NCI-H1092 (cell line): ENCODE measurements around the gene ADAMTSL2.
A peak's percentile ranks its signal among the peaks of the same experiment; 100 is the strongest.

Source experiments
- DNase-seq: peaks from one replicate; lab custom pipeline; 2025; lab: John Stamatoyannopoulos, UW

The ADAMTSL2 gene

DNA sequence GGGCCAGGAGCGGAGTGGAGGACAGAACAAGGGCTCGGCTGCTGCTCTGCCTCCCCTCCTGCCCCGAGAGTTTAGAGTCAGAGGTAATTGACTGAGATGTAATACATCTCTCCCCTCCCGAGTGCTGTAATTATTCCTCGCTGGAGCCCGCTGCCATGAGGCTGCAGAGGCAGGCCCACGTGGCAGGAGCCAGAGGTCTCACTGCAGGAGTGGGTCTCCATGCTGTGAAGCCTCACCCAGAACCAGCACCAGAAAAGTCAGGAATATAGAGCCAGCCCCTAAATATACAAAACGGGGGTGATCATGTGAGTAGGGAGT is 72.2 kb downstream of the ADAMTSL2 start:
- DNase-seq = peak; percentile 21

- DNase-seq = no peak
Observed at GRCh38 chr9:133607381-133607780, 72.9 kb downstream of the ADAMTSL2 start.

- DNase-seq = no peak
Observed at GRCh38 chr9:133607976-133608375, 73.5 kb downstream of the ADAMTSL2 start.

GRCh38 chr9:133608382-133608781 is 73.9 kb downstream of the ADAMTSL2 start:
- DNase-seq = no peak

GRCh38 chr9:133608889-133609288 is 74.4 kb downstream of the ADAMTSL2 start:
- no peak for DNase-seq

- DNase-seq = no peak
Observed at GRCh38 chr9:133609311-133610098, 75.0 kb downstream of the ADAMTSL2 start, which contains the start of gene FAM163B. Gene FAM163B (minus strand): TSS chr9:133609389. CDS start chr9:133580223, 29,166 bp downstream.

GRCh38 chr9:133610845-133611244 is 76.3 kb downstream of the ADAMTSL2 start:
- no peak for DNase-seq

- no peak for DNase-seq
Observed at GRCh38 chr9:133612051-133612450, 77.5 kb downstream of the ADAMTSL2 start.

GRCh38 chr9:133612816-133613215 is 78.3 kb downstream of the ADAMTSL2 start:
- no peak for DNase-seq

- no peak for DNase-seq
Observed at GRCh38 chr9:133613432-133613831, 78.9 kb downstream of the ADAMTSL2 start.

DNA sequence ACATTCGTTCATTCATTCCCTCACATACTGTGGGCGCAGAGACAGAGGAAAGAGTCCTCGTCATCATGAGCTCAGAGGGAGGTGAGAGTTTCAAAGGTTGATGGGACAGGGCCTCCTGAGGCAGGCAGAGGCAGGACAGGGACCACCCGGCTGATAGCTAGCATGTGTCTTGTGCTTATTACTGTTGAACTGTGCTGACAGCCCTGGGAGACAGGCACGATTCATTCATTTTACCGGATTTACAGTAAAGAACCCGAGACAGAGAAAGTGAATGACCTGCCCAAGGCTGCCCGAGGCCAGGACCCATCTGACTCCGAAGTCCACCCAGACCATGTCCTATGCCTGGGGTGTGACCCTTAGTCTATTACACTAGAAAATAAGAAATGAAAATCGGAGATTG is 79.6 kb downstream of the ADAMTSL2 start:
- DNase-seq = no peak

- DNase-seq = no peak
Observed at GRCh38 chr9:133614678-133615077, 80.2 kb downstream of the ADAMTSL2 start.

DNA sequence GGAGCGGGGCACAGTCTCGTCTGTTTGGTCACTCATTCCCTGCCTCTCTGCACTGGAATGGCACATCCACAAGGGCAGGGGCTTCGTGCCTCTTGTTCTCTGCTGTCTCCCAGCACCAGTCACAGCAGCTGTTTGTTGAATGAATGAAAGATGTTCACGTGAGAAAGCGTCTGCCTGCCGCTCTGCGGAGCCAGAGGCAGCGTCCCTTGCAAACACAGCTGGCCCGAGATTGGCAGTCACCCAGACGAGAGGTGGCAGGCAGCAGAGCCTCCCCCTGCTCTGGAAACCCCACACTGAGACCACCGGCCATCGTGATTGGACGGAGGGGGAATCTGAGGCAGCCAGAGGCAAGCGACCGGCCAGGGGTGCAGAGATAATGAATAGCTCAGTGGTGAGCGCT is 80.7 kb downstream of the ADAMTSL2 start:
- peak; percentile 55 for DNase-seq

DNA sequence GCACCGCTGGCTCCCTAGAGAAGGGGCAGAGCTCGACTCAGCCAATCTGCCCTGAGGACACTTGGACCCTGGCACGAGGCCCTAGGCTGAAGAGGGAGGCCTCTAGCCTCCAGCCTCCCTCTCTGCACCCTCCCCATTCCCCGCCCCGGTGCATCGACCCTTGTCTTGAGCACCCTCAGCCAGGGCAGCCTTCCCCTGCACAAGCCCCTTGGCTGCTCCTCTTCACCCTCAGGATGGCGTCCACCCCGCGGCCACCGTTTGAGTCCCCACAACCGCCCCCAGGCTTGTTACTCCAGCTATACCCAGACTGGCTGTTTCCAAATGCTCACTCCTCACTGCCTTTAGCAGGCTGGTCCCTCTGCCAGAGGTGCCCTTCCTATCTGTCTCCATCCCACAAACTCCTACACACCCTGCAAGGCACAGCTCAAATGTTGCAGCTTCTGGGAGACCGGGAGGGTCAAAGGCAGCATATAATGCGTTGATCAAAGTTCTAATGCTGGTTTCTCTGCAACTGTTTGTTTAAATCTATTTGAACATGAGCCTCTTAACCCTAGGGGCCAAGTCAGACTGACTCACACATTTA is 81.2 kb downstream of the ADAMTSL2 start:
- no peak for DNase-seq

DNA sequence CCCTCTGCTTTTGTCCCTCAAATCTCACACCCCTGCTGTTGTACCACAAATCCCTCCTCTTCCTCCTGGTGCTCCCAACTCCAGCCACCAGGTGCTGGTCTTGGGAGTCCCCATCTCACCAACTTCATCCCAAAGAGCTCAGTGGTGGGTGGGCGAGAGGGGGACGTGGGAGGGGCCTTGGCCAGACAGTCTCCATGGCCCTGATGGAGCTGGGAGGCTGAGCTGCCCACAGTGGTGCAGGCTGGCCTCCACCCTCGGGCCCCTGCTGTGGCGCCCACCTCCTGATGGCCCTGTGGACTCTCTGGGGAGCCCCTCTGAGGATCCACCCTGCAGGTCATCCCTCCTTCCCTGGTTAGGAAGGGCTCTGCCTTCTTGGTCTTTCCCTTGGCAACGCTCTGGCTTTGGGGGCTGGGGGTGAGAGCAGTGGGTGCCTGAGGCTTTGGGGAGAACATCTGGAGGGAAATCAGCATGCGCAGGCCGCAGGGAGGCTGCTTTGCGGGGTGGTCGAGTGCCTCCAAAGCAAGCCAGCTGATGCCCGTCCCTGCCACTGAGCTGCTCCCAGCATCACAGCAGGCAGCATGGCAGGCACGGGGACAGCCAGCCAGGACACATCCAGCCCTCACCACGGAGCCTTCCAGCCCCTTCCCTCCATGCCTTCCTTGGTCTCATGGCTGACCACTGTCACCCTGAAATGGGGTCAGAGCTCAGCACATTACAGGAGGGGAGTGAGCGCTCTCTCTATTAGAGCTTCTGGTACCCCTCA is 82.3 kb downstream of the ADAMTSL2 start:
- DNase-seq = no peak

GRCh38 chr9:133618726-133619125 is 84.2 kb downstream of the ADAMTSL2 start:
- DNase-seq = no peak

DNA sequence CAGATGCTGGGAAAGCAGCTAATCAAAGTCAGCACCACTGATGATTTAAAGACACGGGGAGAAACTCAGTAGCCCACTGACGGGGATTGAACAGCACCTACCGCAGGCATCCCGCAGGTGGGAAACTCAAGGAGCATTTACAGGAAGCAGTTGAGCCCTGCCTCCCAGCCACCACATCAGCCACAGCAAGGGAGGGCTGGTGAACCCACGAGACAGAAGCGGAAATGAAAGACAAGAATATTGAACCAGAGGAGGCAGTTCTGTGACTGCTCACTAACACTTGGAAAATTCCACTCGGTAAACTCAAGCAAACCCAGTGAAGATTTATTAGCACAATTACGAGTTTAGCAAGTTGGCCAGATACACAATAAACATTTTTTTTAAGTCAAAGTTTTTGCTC is 85.3 kb downstream of the ADAMTSL2 start:
- no peak for DNase-seq

DNA sequence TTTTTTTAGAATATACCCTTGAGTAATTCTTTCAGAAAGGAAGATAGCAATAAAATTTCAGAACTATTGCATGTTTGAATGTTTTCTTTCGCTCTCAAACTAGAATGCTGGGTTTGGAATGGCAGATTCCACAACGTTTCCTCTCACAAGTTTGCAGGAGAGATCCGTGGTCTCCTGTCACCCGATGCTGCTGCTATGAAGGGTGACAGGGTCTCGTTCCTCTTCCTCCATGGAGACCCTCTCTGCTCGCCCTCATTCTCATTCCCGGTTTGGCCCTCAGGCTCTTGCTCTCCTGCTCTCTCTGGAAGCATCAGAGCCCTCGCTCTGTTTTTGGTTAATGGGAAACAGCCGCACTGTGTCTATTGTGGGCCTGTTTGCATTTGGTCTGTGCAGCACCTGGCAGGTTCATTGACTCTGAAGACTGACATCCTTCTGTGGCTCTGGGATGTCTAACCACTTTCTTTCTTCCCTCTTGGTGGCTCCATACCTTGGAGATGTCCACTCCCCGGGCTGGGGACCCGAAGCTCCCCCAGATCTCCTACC is 87.3 kb downstream of the ADAMTSL2 start:
- DNase-seq = no peak

- DNase-seq = no peak
Observed at GRCh38 chr9:133622555-133622954, 88.1 kb downstream of the ADAMTSL2 start.
